ENCODE data around the gene C22orf42.
"Not testable (repeated sequence)": the region's sequence is repeated elsewhere in the genome, so short reads cannot be mapped to it uniquely, and the experiment has no call there.

C22orf42 gene, protein sequence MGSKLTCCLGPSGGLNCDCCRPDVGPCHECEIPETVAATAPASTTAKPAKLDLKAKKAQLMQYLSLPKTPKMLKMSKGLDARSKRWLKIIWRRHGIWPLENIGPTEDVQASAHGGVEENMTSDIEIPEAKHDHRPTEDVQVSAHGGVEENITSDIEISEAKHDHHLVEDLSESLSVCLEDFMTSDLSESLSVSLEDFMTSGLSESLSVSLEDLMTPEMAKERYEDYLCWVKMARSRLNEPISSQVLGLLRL

DNA sequence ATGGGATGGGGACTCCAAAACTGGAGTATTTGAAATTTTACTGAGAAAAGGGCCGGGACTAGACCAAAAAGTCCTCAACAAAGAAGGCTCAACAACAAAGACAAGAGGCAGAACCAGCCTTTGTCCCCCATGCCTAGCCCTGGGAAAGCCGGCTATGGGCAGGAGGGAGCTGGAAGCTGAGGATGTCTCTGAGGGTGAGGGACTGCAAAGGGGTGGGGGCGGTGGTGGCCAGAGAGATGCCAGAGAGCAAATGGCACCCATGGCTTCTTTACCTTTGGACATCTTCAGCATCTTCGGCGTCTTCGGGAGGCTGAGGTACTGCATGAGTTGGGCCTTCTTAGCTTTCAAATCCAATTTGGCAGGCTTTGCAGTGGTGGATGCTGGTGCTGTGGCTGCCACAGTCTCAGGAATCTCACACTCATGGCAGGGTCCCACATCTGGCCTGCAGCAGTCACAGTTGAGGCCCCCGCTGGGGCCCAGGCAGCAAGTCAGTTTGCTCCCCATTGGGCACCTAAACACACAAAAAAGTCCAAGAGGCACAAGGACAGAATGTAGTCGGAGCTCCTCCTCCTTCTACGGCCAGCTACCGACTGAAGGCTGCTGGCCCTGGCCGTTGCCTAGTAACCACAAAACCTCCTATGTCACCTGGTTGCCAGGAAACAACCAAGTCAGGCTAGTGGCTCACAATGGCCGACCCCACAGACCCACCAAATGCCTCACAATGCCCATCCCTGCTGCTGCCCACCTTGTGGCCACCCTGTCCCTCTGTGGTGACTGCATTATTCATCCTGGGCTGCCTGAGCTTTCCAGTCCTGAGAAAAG is at the start of gene C22orf42:
Gene C22orf42, minus strand, starts transcription at position 592 of the 822 bp plus-strand sequence. Its CDS starts 88 bp downstream, at position 504.
- DNase-seq (ENCODE audit: low spot score) = no peak

DNA sequence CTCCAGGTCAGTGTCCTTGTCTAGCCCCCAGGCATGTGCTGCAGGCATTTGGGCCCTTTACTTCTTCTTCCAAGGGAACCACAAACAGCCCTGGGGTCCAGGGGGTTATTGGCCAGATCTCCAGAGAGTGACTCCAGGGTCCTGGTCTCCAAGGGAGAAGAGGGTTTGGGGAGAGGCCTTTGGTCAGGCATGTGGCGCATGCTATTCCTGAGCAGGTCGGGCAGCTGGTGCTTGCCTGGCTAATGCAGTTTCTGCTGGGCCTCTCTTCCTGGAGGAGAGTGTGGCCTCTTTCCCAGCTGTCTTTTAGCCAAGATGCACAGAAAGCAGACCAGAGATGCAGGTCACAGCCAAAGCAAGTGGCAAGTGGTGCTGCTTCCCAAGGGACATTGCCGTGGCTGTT is 49.6 kb upstream of the C22orf42 start:
- no peak for DNase-seq (ENCODE audit: low spot score)

DNA sequence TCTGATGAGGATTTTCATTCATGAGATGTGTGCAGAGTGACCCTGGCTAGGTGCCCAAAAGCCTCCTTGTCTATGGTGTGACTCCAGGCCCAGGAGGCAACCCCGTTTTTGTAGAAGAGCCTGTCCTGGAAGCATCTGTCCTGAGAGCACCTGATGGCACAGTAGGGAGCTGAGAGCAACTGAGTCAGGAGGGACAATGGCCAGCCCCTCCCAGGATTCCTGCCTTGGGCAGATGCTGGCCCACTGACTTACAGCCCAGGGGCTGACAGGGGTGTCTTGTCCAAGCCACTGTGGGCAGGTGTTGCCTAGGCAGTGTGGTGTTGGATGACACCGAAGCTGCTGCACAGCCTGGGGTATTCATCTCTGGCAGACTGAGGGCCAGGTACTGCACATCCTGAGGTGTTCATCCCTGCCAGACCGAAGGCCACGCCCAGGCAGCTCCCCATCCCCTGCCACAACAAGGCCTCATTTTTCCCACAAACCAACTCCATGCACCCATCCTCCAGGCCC is 48.9 kb upstream of the C22orf42 start:
- DNase-seq (ENCODE audit: low spot score) = no peak

DNA sequence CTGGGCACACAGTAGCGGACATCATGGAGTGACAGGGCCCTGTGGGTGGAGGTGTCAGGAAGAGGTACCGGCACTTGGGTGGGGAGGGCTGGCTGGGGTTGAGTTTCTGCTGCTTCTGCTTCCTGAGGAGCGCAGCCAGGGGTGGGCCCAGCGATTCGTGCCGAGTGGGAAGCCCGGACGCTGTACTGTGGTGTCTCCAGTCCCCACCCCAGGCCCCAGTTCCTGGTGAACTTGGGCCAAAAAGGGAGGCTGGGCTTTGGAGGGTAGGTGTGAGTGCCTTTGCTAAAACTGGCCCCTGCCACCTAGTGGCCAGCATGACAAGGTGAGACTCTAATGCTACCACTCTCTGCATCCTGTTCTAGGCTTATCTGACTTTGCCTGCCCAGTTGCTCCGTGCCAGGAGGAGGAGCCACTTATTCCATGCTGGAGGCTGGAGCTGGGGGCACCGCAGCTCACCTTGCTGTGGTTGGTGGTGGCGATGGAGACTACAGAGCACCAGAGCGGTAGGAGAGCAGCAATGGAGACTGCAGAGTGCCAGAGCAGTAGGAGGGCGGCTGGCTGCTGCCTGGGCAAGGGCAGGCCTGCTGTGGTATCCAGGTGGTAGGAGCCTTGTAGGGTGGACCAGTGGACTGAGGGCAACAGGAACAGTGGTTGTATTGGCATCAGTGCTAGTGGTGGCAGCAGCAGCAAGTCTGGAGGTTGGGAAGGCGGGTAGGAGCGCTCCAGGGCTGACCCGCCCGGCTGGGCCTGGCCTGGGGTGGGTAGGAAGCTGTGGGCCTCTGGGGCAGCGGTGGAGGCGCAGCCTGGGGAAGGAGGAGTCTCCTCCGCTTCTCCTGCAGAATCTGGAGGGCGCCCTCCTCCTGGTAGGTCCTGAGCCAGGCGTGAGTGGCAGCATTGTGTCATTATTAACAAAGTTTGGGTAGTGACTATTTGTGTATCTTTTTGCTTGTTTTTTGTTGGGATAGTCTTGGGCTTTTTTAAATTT is 48.0 kb upstream of the C22orf42 start:
- DNase-seq (ENCODE audit: low spot score) = peak; percentile 10

DNA sequence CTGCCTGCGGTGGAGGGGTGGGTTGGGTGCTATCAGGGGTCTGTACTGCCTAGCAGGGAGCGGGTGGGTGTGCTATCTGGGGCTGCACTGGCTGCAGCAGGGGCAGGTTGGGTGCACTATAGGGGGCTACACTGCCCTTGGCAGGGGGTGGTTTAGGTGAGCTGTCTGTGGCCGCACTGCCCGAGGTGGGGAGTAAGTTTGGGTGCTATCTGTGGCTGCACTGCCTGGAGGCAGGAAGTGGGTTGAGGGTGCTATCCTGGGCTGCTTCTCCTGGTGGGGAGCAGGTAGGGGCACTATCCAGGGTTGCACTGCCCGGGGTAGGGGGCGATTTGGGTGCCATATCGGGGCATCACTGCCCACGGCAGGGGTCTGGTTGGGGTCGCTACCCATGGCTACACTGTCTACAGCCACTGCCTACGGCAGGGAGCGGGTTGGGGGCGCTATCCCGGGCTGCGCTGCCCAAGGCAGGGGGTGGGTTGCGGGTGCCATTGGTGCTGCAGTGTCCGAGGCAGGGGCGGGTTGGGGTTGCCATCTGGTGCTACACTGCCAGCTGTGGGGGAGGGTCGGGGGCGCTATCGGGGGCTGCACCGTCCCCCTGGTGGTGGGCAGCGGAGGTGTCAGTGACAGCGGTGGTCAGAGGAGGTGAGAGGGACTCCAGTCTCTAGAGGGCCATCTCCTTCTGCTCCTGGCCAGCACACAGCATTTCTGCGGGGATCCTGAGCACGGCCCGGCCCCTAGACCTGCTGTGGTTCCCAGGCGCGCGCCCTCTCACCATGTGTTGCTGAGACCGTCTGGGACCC is 47.1 kb upstream of the C22orf42 start:
- no peak for DNase-seq (ENCODE audit: low spot score)

DNA sequence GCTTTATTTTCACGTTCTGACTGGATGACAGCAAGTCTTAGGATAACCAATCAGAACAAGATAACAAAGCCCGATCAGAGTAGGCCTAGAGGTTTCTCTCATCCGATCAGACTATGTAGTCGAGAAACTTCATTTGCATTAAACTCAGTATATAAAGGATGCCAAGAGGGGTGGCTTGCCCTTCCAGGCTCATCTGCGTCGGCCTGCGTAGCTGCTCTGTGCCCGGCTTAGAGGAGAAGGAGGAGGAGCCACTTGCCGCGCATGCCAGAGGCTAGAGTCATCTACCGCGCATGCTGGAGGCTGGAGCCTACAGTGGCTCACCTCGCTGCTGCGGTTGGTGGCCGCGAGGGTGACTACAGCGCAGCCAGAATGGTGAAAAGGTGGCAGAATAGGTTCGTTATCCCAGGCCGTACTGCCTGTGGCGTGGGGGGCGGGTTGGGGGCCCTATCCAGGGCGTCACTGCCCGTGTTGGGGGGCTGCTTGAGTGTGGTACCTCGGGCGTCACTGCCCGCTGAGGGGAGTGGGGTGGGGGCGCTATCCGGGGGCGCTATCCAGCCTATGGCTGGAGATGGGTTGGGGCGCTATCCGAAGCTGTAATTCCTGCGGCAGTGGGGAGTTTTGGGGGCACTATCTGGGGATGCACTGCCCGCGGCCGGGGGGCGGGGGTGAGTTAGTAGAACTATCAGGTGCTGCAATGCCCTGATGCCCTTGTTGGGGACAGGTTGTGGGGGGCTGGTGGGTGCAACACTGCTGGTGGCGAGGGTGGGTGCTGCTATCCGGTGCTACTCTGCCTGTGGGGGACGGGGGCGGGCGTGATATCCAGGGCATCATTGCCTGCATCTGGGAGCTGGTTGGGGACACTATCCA is 46.0 kb upstream of the C22orf42 start, which contains the start of gene RFPL2:
Gene RFPL2, minus strand, starts transcription at position 218 of the 867 bp plus-strand sequence. CDS start 2,622 bp downstream, outside the sequence.
- DNase-seq (ENCODE audit: low spot score) = no peak

DNA sequence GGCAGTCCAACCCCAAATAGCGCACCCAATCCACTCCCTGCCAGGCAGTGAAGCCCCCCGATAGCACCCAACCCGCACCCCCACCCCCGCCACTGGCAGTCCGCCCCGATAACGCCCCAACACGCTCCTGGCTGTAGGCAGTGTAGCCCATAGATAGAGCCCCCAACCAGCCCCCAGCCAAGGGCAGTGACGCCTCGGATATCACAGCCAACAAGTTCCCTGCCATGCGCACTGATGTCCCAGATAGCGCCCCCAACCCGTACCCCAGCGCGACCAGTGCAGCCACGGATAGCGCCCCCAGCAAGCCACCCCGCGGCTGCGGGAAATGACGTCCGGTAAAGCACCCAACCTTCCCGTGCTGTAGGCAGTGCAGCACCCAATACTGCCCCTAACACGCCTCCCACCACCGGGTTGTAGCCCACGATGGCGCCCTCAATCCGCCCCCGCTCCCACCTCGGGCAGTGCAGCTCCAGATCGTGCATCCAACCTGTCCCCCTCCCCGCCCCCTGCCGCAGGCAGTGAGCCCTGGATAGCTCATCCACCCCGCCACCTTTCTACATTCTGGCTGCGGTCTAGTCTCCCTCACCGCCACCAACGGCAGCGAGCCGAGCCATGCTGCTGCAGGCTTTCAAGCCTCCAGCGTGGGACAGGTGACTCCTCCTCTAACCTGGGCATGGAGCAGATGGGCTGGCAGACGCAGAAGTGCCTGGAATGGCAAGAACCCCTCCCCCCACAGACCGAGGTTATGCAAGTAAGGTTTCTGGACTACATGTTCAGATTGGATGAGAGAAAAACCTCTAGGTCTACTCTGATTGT is 45.1 kb upstream of the C22orf42 start:
- DNase-seq (ENCODE audit: low spot score) = no peak

DNA sequence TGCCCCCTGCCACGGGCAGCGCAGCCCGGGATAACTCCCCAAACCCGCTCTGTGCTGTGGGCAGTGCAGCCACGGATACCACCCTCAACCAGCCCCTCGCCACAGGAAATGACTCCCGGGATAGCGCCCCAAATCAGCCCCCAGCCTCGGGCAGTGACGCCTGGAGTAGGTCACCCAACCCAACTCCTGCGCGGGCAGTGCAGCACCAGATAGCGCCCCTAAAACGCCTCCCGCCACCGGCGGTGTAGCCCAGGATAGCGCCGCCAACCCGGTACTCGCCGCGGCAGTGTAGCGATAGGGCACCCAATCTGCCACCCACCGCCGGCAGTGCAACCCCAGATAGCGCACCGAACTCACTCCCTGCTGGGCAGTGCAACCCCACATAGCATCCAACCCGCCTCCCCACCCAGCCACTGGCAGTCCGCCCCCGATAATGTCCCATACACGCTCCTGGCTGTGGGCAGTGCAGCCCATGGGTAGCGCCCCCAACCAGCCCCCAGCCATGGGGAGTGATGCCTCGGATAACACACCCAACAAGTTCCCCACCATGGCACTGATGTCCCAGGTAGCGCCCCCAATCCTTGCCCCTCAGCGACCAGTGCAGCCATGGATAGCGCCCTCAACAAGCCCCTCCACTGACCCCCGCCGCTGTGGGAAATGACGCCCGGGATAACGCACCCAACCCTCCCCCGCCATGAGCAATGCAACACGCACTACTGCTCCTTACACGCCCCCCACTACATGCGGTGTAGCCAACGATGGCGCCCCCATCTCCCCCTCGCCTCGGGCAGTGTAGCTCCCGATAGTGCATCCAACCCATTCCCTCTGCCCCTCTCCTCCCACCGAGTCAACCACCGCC is 44.3 kb upstream of the C22orf42 start:
- no peak for DNase-seq (ENCODE audit: low spot score)

DNA sequence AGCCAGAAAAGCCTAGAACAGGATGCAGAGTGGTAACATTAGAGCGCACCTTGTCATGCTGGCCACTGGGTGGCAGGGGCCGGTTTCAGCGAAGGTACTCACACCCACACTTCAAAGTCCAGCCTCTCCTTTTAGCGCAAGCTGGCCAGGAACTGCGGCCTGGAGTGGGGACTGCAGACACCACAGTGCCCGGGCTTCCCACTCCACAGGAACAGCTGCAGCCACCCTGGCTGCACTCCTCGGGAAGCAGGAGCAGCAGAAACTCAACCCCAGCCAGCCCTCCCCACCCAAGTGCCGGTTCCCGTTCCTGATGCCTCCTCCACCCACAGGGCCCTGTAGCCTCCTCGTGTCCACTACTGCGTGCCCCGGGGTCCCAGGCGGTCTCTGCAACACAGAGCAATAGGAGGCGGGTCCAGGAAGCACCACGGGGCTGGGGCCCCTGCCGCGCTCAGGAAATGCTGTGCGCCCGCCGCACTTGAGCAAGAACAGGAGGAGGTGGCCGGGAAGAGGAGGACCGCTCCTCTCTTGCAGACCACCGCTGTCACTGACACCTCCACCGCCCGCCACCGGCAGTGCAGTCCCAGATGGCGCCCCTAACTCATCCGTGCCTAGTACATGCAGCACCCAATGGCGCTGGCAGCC is 43.6 kb upstream of the C22orf42 start:
- peak; percentile 44 for DNase-seq (ENCODE audit: low spot score)

DNA sequence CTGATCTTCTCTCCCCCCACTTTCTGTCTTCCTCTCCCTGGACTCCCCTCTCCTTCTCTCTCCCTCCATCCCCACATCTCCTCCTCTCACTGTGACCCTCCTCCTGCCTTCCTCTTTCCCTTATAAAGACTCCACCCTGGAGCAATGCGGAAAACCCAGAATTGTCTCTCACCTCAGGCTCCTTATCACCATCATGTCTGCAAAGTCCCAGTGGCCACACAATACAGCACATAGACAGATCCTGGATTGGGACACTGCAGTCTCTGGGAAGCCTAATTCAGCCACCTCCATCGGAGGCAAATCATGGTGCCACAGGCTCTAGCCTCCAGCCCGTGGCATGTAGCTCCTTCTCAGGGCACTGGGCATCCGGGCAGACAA is 43.0 kb upstream of the C22orf42 start:
- DNase-seq (ENCODE audit: low spot score) = no peak

DNA sequence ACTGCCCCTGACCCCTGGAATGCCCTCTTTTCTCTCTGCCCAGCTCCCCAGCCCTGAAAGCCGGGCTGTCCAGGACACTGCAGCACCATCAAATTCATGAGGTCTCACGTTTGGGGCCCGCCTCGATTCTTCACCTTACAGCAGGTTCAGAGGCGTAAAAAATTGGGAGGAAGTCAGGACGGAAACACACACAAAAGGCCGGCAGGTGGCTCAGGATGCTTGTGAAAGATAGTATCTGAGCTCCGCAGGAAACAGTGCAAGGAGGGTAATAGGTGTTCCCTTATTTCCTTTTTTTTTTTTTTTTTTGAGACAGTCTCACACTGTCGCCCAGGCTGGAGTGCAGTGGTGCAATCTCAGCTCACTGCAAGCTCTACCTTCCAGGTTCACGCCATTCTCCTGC is 41.6 kb upstream of the C22orf42 start:
- DNase-seq (ENCODE audit: low spot score) = no peak

DNA sequence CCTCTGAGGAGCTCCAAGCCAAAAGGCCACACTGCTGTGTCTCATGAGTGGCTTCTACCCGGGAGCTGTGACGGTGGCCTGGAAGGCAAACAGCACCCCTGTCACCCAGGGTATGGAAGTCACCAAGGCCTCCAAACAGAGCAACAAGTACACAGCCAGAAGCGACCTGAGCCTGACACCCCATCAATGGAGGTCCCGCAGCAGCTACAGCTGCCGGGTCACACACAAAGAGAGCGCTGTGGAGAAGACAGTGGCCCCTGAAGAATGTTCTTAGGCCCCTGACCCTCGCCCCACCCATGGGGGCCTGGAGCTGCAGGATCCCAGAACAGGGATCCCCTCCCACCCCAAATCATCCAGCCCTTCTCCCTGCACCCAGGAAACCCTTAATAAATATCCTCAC is 40.9 kb upstream of the C22orf42 start:
- DNase-seq (ENCODE audit: low spot score) = no peak

DNA sequence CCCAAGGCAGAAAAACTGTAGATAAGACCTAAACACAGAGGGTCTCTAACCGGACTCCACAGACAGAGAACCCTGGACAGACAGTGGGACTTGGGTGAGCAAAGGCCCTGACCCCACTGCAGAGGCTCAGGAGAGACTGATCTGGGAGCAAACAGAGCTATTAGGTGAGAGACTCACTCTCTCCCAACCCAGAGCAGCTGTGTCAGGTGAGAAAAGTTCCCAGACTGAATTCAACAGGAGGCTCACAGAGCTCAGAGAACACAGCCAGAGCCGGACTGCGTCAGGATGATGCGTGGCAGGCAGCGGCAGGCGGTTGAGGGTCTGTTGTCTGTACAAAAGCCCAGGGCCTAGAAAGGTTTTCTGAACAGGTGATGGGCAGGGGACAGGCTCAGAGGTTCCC is 40.2 kb upstream of the C22orf42 start:
- no peak for DNase-seq (ENCODE audit: low spot score)

DNA sequence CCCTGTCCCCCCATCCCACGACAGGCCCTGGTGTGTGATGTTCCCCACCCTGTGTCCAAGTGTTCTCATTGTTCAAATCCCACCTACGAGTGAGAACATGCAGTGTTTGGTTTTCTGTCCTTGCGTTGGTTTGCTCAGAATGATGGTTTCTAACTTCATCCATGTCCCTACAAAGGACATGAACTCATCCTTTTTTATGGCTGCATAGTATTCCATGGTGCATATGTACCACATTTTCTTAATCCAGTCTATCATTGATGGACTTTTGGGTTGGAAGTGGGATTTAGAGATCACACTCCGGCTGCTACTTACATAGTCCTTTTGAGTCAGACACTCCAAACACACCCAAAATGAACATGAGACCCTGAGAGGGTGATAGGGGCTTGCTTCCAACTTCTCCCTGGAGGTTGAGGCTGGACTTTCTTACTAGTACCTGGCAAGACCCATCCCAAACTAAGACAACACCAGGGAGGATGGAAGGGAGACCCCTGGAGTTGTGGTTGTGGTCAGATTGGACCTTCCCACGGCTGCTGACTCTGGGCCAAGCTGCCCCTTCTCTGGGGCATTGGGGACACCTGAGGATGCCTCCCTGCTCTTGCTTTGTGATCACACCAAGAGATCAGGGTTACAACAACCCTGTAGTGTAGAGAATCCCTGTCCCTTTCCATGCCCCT is 38.6 kb upstream of the C22orf42 start:
- not testable (repeated sequence) for DNase-seq (ENCODE audit: low spot score)

DNA sequence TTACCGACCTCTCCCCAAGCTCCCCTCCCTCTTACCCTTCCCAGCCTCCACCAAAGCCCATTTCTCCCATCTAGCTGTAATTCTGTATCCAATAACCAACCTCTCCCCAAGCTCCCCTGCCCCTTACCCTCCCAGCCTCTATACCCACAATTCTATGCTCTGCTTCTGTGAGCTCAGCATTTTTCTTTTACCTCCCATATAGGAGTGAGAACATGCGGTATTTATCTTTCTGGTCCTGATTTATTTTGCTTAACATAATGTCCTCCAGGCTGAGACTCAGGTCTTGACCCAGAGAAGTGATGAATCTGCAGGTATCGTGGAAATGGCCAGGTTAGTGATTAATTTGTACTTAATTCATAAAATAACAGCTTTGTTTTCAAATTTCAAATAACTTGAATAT is 36.8 kb upstream of the C22orf42 start:
- DNase-seq (ENCODE audit: low spot score) = not testable (repeated sequence)

DNA sequence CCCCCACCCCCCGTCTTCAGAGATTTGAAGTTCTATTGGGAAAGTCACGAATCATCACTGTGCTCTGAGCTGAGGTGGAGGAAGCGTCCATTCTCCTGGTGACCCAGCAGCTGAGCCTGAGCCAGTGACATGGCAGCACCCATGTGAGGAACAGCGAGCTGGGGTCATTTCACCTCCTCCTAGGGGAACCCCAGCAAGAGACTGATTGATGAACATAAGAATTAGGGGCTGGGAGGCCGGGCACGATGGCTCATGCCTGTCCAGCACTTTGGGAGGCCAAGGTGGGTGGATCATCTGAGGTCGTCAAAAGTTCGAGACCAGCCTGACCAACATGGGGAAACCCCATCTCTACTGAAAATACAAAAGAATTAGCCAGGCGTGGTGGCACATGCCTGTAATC is 34.2 kb upstream of the C22orf42 start:
- DNase-seq (ENCODE audit: low spot score) = not testable (repeated sequence)

DNA sequence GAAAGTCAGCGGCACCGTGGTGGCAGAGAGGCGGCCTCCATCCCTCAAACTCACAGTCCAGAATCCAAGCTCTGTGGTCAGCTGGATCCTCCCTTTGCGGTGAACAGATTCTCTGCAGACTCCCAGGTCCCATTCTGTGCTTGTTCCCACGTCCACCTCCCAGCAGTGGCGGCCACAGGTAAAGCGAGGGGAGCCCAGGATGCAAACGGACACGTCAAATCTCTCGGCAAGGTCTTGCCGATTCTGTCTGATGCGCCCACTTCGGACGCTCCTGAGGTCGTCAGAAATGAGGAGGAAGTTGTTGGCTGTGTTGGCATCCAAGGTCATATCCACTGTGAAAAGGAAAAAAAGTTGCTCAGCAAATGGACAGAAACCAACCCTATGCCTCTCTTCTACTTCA is 31.9 kb upstream of the C22orf42 start:
- DNase-seq (ENCODE audit: low spot score) = not testable (repeated sequence)

Measured in kidney capillary endothelial cell (primary cell).